HG03432 (cell line): Measurements from ENCODE around the gene ATP2C1.
"Not testable (repeated sequence)": the region's sequence is repeated elsewhere in the genome, so short reads cannot be mapped to it uniquely, and the experiment has no call there.

Experiments used
- ATAC-seq: cut with Tn5 transposase; IDR thresholded peaks from one replicate; pipeline ENCODE4 v1.9.1; 2021; ENCODE audit warnings: mild to moderate bottlenecking, moderate library complexity; ENCODE audit not compliant: unreplicated experiment

ATP2C1 gene, protein sequence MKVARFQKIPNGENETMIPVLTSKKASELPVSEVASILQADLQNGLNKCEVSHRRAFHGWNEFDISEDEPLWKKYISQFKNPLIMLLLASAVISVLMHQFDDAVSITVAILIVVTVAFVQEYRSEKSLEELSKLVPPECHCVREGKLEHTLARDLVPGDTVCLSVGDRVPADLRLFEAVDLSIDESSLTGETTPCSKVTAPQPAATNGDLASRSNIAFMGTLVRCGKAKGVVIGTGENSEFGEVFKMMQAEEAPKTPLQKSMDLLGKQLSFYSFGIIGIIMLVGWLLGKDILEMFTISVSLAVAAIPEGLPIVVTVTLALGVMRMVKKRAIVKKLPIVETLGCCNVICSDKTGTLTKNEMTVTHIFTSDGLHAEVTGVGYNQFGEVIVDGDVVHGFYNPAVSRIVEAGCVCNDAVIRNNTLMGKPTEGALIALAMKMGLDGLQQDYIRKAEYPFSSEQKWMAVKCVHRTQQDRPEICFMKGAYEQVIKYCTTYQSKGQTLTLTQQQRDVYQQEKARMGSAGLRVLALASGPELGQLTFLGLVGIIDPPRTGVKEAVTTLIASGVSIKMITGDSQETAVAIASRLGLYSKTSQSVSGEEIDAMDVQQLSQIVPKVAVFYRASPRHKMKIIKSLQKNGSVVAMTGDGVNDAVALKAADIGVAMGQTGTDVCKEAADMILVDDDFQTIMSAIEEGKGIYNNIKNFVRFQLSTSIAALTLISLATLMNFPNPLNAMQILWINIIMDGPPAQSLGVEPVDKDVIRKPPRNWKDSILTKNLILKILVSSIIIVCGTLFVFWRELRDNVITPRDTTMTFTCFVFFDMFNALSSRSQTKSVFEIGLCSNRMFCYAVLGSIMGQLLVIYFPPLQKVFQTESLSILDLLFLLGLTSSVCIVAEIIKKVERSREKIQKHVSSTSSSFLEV

GRCh38 chr3:130893376-130894129 is at the start of gene ATP2C1:
Gene ATP2C1 (plus strand): TSS chr3:130894084. CDS start chr3:130894770, 686 bp downstream.
- peak; percentile 95 for ATAC-seq

DNA sequence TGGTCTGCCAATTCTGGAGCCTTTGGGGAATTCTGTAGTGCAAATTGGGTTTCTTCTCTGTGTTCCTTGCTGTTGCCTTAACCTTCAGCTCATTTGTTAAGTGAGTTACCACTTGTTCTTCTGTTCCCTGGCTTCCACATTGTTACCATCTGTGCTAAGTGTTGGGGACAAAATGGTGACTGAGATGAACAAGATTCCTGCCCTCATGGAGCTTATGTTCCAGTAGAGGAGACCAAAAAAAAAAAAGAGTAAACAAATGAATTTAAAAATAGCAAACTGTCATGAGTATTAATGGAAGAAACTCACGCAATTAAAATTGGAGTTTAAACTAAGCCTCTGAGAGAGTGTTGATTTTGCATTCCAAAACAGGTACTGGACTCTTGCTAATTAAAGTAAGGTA is 49.4 kb upstream of the ATP2C1 start:
- no peak for ATAC-seq

- ATAC-seq: no peak
Observed at GRCh38 chr3:130846181-130846580, 47.7 kb upstream of the ATP2C1 start.

GRCh38 chr3:130849091-130849552 is 44.8 kb upstream of the ATP2C1 start:
- ATAC-seq: no peak

GRCh38 chr3:130850044-130850797 is 43.7 kb upstream of the ATP2C1 start:
- ATAC-seq: peak; percentile 77

- ATAC-seq: no peak
Observed at GRCh38 chr3:130850843-130851242, 43.0 kb upstream of the ATP2C1 start.

DNA sequence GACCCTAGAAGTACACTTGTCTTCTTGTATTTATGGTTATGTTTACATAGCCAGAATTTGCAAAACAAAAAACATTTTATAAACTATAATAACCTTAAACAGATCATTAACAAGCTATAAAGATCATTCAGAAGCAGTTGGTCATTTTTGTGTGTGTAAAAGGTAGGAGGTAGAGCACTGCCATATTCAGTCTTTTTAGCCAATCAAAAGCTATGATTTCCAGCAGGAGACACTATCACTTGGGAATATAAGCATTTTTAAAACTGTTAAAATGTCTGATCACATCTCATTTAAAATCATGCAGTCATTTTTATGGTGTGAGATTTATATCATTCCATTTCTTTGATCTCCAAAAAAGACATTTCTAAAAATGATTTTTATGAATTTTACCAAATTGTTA is 42.6 kb upstream of the ATP2C1 start:
- ATAC-seq: no peak

DNA sequence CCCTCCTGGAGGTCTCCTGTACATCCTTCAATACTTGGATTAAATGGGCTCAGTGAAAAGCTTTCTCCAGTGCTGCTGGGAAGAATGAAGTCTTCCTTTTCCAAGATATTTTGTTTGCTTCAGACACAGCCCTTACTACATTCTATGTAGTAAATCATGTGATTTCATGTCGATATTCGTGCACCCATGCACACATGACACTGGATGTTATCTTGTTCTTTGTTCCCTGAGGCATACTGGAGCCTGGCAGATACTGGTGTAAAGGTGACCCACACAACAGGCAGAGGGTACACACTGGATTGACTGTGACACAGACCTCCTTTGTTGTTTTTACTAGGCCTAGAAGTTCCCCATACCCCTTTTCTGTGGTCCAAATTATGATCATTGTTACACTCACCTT is 40.3 kb upstream of the ATP2C1 start:
- ATAC-seq: no peak

DNA sequence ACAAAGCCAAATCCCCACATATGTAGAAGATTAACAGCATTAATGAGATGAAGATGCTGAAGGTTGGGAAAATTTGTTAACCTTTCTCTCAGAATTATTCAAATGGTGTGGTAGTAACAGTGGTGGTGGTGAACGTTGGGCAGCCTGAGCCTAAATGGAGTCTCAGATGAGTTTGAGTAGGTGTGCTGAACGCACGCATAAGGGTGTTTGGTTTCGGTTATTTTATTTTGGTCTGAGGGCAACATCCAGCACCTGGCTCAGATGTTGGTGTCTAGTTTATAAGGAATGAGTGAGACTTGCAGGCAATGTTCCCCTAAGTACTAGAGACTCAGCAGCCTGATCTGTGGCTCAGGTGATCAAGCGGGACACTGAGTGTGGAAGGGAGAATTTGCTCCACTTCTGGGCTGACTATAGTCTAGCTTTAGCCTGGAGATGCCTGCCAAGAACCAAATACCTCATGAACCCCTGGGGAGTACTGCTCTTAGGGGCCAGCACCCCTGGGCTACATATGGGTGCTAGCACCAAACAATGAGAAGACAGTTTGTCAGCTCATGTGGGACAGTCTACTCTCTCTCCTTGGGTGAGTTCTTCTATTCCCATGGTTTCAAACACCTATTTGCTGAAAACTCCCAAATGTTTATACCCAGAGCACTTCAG is 39.5 kb upstream of the ATP2C1 start:
- peak; percentile 54 for ATAC-seq

DNA sequence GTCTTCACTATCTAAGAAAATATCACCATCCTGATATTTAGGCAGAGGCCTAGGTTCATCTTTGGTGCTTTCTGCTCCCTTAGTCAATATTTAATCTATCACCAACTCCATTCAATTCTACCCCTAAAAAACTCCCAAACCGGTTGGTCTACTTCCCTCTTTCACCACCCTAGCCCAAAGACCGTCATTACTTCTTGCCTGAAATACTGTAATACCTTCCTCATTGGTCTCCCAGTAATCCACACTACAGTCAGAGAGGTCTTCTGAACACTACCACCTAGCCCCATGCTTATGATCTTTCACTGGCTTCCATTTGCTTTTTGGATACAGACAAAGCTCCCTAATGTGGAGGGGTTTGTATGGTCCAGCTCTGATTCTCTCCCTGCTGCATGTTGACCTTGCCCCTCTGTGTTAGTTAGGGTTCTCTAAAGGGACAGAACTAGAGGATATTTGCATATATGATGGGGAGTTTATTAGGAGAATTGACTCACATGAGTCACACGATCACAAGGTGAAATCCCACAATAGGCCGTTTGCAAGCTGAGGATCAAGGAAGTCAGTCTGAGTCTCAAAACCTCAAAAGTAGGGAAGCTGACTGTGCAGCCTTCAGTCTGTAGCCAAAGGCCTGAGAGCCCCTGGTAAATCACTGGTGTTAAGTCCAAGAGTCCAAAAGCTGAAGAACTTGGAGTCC is 36.4 kb upstream of the ATP2C1 start:
- peak; percentile 29 for ATAC-seq

GRCh38 chr3:130862130-130862529 is 31.8 kb upstream of the ATP2C1 start:
- not testable (repeated sequence) for ATAC-seq

- no peak for ATAC-seq
Observed at GRCh38 chr3:130865489-130865888, 28.4 kb upstream of the ATP2C1 start.

- no peak for ATAC-seq
Observed at GRCh38 chr3:130866327-130866726, 27.6 kb upstream of the ATP2C1 start.

DNA sequence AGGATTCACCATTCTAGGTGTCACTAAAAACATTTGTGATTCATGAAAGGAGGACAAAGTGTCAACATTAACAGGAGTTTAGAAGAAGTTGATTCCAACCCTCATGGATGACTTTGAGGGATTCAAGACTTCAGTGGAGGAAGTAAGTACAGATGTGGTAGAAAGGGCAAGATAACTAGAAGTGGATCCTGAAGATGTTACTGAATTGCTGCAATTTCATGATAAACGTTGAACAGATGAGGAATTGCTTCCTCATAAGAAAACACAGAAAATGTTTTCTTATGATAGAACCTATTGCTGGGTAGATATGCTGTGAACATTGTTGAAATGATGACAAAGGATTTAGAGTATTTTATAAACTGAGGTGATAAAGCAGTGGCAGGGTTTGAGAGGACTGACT is 23.5 kb upstream of the ATP2C1 start:
- ATAC-seq: no peak

- ATAC-seq: no peak
Observed at GRCh38 chr3:130876594-130876993, 17.3 kb upstream of the ATP2C1 start.

DNA sequence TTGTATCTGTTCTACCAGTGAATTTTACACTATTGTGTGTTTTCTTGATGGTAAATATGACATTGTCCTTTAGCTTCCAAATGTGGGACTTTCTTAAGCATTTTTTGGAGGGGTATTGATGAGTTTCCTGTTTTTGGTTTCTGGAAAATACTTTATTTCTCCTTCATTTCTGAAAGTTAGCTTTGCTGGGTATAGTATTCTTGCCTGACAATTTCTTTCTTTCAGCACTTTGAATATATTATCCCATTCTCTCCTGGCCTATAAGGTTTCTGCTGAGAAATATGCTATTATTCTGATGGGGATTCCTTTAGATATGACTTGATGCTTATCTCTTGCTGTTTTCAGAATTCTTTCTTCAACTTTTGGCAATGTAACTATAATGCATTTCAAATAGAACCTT is 15.4 kb upstream of the ATP2C1 start:
- ATAC-seq: no peak

DNA sequence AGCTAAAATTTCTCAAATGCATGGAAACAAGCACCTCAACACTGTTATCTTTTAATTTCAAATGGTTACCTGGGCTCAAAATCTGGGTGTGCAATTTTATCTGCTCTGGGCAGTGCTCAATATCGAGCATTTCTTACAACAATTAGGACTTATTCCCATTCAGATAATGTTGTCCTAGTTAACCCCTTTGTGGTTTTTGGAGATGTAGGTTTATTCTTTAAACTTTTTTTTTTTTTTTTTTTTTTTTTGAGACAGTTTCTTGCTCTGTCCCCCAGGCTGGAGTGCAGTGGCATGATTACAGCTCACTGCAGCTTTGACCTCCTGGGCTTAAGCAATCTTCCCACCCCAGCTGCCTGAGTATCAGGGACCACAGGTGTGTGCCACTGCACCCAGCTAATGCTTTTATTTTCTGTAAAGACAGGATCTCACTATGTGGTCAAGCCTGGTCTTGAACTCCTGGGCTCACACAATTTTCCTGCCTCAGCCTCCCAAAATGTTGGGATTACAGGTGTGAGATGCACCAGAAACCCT is 4.4 kb upstream of the ATP2C1 start:
- ATAC-seq: no peak

DNA sequence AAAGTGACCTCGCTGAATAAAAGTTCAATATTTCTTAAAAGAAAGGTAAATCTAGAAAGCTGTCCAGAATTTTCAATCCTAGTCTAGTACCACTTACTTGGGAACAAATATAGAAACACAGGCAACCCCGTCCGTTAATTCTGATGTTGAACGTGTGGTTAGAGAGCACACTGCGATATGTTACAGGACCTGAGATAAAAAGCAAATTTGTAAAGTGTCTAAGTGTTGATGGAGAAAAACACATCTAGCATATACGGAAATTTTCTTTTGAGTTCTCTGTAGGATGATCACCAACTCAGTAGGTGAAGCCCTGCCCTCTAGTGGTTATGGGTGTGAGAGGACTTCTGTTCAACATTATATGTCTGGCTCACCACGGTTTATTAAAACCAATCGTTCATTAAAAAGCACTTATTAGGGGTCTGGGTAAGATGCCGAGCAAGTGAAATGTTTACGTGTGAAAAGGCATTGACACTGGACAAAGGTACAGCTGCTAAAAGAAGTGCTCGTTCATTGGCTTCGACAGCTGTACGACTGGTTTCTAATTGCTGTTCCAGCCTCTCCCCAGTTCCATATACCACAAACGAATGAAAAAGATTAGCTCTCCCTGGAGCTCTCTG is 1.0 kb upstream of the ATP2C1 start:
- peak; percentile 36 for ATAC-seq
